IPS-NIHi7 (cell line): ENCODE data around the gene ALDH16A1.
"Not testable (repeated sequence)": the region's sequence is repeated elsewhere in the genome, so short reads cannot be mapped to it uniquely, and the experiment has no call there.

Experiments used
- DNase-seq: peaks from one replicate; pipeline ENCODE4 v3.0.0; 2012; ENCODE audit warnings: mixed read lengths; ENCODE audit errors: extremely low spot score

Gene ALDH16A1

DNA sequence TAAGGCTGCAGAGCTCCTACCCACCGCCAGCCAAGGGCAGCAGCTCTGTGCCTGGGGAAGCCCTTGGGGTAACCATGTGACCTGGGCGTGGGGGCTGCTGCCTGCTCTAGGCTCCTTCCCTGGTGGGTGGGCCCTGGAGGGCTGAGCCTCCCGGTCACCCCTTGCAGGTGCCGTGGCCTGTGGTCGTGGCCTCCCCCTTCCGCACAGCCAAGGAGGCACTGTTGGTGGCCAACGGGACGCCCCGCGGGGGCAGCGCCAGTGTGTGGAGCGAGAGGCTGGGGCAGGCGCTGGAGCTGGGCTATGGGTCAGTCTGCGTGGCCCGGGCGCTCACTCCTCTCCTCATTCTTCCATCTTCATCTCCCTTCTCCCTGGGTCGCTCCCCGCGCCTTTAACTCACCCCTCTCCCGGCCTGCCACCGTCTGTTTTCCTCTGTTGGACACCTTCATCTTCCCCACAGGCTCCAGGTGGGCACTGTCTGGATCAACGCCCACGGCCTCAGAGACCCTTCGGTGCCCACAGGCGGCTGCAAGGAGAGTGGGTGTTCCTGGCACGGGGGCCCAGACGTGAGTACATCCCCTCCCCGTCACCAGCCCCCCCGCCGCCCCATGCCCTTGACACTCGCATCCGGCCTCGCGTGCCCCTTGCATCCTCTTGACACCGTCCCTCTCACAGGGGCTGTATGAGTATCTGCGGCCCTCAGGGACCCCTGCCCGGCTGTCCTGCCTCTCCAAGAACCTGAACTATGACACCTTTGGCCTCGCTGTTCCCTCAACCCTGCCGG, 11.1 kb downstream of the ALDH16A1 start:
- DNase-seq: no peak

GRCh38 chr19:49465371-49465770, 12.3 kb downstream of the ALDH16A1 start:
- no peak for DNase-seq

- no peak for DNase-seq
These were observed 15.2 kb downstream of the ALDH16A1 start for GRCh38 chr19:49468199-49468598.

DNA sequence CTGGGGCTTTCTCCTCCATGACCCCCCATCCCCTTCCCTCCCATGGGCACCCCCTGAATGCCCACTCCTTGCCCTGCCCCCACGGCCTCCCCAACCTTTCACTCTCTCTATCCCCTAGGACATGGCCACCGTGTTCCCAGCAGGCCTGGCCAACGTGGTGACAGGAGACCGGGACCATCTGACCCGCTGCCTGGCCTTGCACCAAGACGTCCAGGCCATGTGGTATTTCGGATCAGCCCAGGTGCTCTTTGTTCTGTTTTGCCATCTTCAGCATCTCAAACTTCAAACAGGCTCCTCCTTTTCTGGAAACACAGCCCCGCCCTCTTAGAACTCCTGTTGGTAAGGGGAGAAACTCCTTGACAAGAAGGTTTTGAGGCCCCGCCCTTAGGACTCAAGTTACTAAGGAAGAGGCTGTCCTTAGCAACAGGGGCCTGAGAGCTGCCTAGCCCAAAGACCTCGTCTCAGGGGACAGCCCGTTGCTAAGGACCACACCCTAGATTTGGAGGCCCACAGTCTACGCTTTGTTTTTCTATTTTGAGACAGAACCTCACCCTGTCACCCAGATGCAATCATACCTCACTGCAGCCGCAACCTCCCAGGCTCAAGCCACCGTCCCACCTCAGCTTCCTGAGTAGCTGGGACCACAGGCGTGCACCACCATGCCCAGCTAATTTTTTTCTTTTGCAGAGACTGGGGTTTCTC, 15.9 kb downstream of the ALDH16A1 start:
- DNase-seq: peak; percentile 82

- DNase-seq: no peak
These were observed 17.0 kb downstream of the ALDH16A1 start for GRCh38 chr19:49469828-49470614.

DNA sequence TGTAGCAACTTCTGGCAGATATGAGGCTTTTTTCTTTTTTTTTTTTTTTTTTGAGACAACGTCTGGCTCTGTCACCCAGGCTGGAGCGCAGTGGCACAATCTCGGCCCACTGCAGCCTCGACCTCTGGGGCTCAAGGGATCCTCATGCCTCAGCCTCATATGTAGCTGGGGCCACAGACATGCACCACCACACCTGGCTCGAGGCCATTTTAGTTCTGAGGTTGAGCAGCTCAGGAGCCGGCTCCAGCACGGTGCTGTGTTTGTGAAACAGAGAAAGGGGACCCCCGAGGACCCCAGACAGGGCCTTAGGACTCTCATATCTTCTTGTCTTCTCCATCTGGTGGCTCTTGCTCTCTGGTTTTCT, 17.6 kb downstream of the ALDH16A1 start:
- no peak for DNase-seq

GRCh38 chr19:49472936-49473335, 19.9 kb downstream of the ALDH16A1 start:
- no peak for DNase-seq

GRCh38 chr19:49473501-49473867, 20.5 kb downstream of the ALDH16A1 start:
- DNase-seq: not testable (repeated sequence)

DNA sequence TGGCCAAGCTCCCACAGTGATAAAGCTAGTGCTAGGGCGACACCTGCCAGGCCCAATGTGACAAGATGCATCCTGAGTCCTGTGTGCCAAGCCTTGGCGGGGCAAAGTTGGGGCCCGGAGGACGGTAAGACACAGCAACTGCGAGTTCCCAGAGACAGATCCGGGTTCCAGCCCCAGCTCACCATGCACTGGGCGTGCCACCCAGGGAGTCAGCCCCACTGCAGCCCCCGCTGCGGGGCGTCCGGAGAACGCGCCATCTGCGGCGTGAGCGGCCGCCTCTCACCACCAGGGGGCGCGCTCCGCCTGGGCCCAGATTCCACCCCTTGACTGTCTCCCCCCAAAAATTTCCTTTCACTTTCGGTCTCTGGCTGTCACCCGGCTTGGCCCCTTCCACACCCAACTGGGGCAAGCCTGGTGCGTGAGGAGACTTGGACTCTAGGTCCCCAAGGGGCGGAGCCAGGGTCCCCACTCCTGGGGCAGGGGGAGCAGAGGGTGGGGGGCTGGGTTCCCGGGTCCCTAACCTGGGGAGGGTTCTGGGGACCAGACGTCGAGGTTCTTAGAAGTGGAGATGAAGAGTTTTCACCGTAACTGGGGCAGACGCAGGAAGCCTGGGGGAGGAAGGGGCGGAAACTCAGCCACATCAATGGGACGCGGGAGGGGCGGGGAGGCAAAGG, 21.0 kb downstream of the ALDH16A1 start, which contains the start of gene FLT3LG:
Gene FLT3LG (plus strand): TSS at position 348 of the 674 bp plus-strand sequence. CDS start 425 bp downstream, outside the sequence.
- DNase-seq: peak; percentile 80

GRCh38 chr19:49474542-49474924, 21.5 kb downstream of the ALDH16A1 start:
- no peak for DNase-seq

DNA sequence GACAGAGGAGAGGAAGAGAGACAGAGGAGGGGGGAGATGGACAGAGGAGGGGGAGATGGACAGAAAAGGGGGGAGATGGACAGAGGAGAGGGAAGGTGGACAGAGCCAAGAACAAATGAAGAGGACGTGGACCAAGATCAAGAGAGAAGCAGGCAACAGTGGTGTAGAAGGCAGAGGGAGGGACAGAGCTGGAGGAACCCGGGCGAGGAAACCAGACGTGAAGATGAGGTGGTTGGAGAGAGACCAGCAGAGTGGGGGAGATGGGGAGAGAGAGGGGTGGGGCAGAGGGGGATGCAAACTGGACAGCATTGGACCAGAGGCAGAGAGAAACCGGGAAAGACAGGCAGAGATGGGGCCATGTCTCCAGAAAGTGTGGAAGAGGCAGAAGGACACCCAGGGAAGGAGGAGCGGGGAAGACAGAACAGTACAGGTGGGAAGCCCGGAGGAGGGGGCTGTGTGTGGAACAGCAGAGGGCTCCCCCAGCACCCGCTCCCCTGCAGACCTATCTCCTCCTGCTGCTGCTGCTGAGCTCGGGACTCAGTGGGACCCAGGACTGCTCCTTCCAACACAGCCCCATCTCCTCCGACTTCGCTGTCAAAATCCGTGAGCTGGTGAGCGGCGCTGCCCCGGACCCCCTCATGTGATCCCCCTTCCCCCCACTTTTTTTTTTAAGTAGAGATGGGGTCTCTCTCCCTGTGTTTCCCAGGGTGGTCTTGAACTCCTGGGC, 22.3 kb downstream of the ALDH16A1 start:
- no peak for DNase-seq

DNA sequence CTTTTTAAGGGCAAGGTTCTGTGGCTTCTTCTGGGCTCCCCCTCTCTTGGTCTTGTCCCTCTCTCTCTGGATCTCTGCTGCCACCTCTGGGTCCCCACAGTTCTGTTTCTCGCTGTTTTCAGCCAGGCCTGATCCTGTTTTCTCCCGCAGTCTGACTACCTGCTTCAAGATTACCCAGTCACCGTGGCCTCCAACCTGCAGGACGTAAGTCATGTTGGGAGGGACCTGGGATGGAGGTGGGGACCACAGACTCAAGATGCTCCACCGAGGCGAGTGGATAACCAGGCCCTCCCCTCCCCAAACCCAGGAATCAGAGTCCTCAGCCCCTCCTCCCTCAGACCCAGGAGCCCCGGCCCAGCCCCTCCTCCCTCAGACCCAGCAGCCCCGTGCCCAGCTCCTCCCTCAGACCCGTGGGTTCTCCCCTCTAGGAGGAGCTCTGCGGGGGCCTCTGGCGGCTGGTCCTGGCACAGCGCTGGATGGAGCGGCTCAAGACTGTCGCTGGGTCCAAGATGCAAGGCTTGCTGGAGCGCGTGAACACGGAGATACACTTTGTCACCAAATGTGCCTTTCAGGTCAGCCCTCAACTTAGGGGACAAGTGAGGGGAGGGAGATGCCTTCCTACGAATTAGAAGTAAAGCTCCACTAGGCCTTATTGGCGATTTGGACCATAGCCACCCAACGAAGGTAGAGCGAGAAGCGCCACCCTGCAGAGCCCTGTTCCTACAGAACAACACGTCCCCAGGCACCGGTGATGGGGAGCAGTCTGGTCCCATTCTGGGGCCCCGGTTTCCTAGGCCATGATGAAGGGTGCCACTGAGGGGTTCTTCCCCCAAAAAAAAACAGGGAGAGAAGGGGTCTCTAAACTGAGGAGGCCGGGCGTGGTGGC, 23.2 kb downstream of the ALDH16A1 start:
- DNase-seq: peak; percentile 85

DNA sequence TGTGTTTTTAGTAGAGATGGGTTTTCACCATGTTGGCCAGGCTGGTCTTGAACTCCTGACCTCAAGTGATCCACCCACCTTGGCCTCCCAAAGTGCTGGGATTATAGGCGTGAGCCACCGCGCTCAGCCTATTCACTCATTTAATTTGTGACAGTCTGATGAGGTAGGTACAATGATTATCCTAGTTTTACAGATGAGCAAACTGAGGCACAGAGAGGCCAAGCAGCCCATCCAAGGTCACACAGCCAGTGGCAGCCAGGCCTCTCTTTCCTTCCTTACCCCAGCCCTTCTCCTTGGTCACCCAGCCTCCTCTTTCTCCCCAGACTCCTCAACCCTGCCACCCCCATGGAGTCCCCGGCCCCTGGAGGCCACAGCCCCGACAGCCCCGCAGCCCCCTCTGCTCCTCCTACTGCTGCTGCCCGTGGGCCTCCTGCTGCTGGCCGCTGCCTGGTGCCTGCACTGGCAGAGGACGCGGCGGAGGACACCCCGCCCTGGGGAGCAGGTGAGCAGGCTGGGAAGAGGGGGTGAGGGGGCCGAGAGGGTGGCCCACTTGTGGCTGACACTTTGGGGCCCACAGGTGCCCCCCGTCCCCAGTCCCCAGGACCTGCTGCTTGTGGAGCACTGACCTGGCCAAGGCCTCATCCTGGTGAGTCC, 27.1 kb downstream of the ALDH16A1 start:
- DNase-seq: no peak

- no peak for DNase-seq
These were observed 28.1 kb downstream of the ALDH16A1 start for GRCh38 chr19:49481020-49481683.

- DNase-seq: no peak
These were observed 33.2 kb downstream of the ALDH16A1 start for GRCh38 chr19:49486232-49486631.

DNA sequence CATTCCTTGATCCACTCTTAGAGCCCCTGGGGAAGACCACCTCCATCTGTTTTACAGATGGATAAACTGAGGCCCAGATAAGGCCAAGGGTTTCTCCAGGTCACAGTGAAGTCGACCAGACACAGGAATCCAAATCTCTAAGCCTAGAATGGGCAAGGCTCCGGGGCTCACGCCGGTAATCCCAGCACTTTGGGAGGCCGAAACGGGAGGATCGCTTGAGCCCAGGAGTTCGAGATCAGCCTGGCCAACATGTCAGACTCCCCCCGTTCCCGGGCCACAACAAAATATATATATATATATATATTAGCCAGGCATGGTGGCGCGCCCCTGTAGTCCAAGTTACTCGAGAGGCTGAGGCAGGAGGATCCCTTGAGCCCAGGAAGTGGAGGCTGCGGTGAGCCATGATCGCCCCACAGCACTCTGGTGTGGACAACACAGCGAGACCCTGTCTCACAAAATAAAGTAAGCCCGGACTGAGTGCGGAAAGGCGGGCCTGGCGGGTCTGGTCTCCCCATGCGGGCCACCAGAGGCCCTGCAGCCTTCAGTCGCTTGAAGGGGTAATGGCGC, 33.8 kb downstream of the ALDH16A1 start:
- no peak for DNase-seq

DNA sequence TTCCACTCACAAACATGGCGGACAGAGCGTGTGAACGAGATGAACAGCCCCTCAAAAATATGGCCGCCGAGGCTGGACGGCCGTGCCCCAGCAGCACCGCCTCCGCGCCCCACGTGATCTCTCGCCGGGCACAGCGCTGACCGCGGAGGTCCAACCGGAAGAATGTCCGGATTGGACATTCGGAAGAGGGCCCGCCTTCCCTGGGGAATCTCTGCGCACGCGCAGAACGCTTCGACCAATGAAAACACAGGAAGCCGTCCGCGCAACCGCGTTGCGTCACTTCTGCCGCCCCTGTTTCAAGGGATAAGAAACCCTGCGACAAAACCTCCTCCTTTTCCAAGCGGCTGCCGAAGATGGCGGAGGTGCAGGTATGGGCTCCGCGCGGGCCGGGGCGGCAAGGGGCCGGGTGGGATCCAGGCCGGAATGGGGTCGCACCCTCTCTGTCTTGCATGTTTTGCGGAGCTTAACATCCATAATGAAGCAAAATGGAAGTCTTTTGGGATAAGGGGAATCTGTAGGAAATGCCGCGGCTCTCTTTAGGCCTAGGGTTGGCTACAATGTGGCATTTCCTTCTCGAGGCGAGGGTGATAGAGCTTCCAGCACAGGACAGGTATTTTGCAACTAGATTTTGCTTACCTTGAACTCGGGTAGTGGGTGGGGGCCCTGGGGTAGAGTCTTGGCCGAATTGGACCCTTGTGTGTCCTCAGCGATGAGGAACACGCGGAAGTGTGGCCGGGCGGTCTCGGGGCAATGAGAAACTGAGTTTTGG, 34.4 kb downstream of the ALDH16A1 start, which contains the start of gene RPL13A:
Gene RPL13A (plus strand): TSS at position 332 of the 769 bp plus-strand sequence. CDS start 22 bp downstream, at position 354.
- peak; percentile 96 for DNase-seq
